ENCODE measurements around the gene PPP1CA. TPM values are rescaled to one million over a fixed set of nuclear protein-coding genes. Genes with fewer than 3 reads are reported as not detected.

PPP1CA gene
- total RNA-seq, 1 donor from 2014 or later, result 163 TPM

- H3K9me3 Mint-ChIP-seq (ENCODE audit: unreplicated experiment), result peaks cover 1% of the 10 kb centered on the region
- DNase-seq, result no peak
- H3K4me3 Mint-ChIP-seq (ENCODE audit: unreplicated experiment), result no peak overlapping the region
- H3K36me3 Mint-ChIP-seq (ENCODE audit: unreplicated experiment), result no peaks in the 10 kb centered on the region
- peaks cover 10% of the 10 kb centered on the region for H3K4me1 Mint-ChIP-seq (ENCODE audit: low read depth, unreplicated experiment)
- H3K27me3 Mint-ChIP-seq (ENCODE audit: unreplicated experiment), result peaks cover 13% of the 10 kb centered on the region
- H3K27ac Mint-ChIP-seq (ENCODE audit: unreplicated experiment), result no peak overlapping the region
- TF ChIP-seq CTCF (IDR thresholded peaks at IDR 0.05; ENCODE audit: partially characterized antibody, unreplicated experiment), result no peak
Observed at GRCh38 chr11:67393437-67393836, 8.2 kb downstream of the PPP1CA start.

- Mint-ChIP-seq H3K9me3 (ENCODE audit: unreplicated experiment) (no peaks in the 10 kb centered on the region), H3K4me1 (ENCODE audit: low read depth, unreplicated experiment) (peaks cover 13% of the 10 kb centered on the region), H3K27ac (ENCODE audit: unreplicated experiment) (no peak overlapping the region), H3K27me3 (ENCODE audit: unreplicated experiment) (peaks cover 15% of the 10 kb centered on the region), H3K36me3 (ENCODE audit: unreplicated experiment) (no peaks in the 10 kb centered on the region), H3K4me3 (ENCODE audit: unreplicated experiment) (peak overlapping the region; percentile 85)
- DNase-seq, result no peak
- TF ChIP-seq CTCF (IDR thresholded peaks at IDR 0.05; ENCODE audit: partially characterized antibody, unreplicated experiment), result no peak
Observed at GRCh38 chr11:67392183-67392715, 9.4 kb downstream of the PPP1CA start.

GRCh38 chr11:67391304-67392182, 10.1 kb downstream of the PPP1CA start, which contains the start of gene RAD9A:
RAD9A (plus strand) TSS chr11:67391986; CDS start chr11:67392045, 59 bp downstream.
- no peaks in the 10 kb centered on the region for H3K9me3 Mint-ChIP-seq (ENCODE audit: unreplicated experiment)
- no peak for TF ChIP-seq CTCF (IDR thresholded peaks at IDR 0.05; ENCODE audit: partially characterized antibody, unreplicated experiment)
- peak; percentile 96 for DNase-seq
- no peaks in the 10 kb centered on the region for H3K36me3 Mint-ChIP-seq (ENCODE audit: unreplicated experiment)
- H3K4me3 Mint-ChIP-seq (ENCODE audit: unreplicated experiment), result peak within 1 kb of the TSS; percentile 94
- peaks cover 15% of the 10 kb centered on the region for H3K4me1 Mint-ChIP-seq (ENCODE audit: low read depth, unreplicated experiment)
- peak within 1 kb of the TSS; percentile 86 for H3K27ac Mint-ChIP-seq (ENCODE audit: unreplicated experiment)
- H3K27me3 Mint-ChIP-seq (ENCODE audit: unreplicated experiment), result peaks cover 14% of the 10 kb centered on the region

- Mint-ChIP-seq H3K4me1 (ENCODE audit: low read depth, unreplicated experiment) (peaks cover 15% of the 10 kb centered on the region), H3K27me3 (ENCODE audit: unreplicated experiment) (peaks cover 10% of the 10 kb centered on the region), H3K27ac (ENCODE audit: unreplicated experiment) (peak overlapping the region; percentile 86), H3K4me3 (ENCODE audit: unreplicated experiment) (peak overlapping the region; percentile 94), H3K36me3 (ENCODE audit: unreplicated experiment) (no peaks in the 10 kb centered on the region), H3K9me3 (ENCODE audit: unreplicated experiment) (no peaks in the 10 kb centered on the region)
- no peak for DNase-seq
- no peak for TF ChIP-seq CTCF (IDR thresholded peaks at IDR 0.05; ENCODE audit: partially characterized antibody, unreplicated experiment)
Observed at GRCh38 chr11:67390947-67391303, 10.7 kb downstream of the PPP1CA start.

GRCh38 chr11:67389477-67389876, 12.2 kb downstream of the PPP1CA start:
- Mint-ChIP-seq H3K4me1 (ENCODE audit: low read depth, unreplicated experiment) (peaks cover 15% of the 10 kb centered on the region), H3K4me3 (ENCODE audit: unreplicated experiment) (peak overlapping the region; percentile 49), H3K36me3 (ENCODE audit: unreplicated experiment) (no peaks in the 10 kb centered on the region), H3K27ac (ENCODE audit: unreplicated experiment) (peak overlapping the region; percentile 77), H3K9me3 (ENCODE audit: unreplicated experiment) (no peaks in the 10 kb centered on the region), H3K27me3 (ENCODE audit: unreplicated experiment) (peaks cover 13% of the 10 kb centered on the region)
- DNase-seq, result peak; percentile 80
- TF ChIP-seq CTCF (IDR thresholded peaks at IDR 0.05; ENCODE audit: partially characterized antibody, unreplicated experiment), result peak; percentile 63

Measured in glutamatergic neuron (in vitro differentiated cells).